Measurements from ENCODE around the gene SIRPB1. TPM values are rescaled to one million over a fixed set of nuclear protein-coding genes. Genes with fewer than 3 reads are reported as not detected.

SIRPB1 gene
- total RNA-seq, 1 experiment from 2014 or later, result not detected

DNA sequence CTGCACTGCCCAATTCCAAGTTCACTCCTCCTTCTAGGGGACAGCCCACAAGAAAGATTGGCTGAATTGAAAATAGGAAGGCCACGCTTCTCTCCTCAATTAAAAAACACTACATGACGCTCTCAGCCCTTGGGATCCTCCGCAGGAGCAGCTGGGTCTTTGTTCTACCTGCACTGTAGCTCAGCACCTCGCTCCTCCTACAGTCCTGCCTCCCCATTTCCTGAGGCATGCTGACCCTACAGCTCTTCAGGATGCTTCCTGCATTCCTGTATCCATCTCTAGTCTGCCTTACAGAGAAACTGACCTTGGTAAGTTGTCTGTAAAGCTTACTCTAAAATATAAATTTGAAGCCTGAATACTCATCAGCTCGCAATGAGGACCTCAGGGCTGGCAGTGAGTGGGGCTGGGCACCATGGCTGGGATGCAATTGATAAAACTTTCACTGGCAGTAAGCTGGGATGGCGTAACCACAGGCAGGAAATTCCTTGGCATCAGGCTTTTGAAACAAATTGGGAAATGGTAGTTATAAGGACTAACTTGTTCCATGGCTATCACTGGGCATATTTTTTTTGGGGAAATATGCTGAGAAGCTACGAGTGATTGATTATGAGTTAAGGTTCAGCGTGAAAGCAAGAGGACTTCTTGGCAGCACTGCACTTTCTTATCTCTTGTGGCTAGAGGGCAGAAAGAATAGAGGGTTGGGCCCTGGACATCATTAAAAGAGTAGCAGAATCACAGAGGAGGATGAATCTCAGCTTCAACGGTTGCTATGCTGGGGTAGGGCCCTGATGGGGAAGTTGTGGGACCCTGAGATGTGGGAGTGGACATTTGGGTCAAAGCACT lies 11.7 kb upstream of the SIRPB1 start (continued):
- TF ChIP-seq, protein P1, sequence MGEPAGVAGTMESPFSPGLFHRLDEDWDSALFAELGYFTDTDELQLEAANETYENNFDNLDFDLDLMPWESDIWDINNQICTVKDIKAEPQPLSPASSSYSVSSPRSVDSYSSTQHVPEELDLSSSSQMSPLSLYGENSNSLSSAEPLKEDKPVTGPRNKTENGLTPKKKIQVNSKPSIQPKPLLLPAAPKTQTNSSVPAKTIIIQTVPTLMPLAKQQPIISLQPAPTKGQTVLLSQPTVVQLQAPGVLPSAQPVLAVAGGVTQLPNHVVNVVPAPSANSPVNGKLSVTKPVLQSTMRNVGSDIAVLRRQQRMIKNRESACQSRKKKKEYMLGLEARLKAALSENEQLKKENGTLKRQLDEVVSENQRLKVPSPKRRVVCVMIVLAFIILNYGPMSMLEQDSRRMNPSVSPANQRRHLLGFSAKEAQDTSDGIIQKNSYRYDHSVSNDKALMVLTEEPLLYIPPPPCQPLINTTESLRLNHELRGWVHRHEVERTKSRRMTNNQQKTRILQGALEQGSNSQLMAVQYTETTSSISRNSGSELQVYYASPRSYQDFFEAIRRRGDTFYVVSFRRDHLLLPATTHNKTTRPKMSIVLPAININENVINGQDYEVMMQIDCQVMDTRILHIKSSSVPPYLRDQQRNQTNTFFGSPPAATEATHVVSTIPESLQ (CRISPR knock-in tag; IDR thresholded peaks at IDR 0.05), result no peak
- TF ChIP-seq, protein P2, sequence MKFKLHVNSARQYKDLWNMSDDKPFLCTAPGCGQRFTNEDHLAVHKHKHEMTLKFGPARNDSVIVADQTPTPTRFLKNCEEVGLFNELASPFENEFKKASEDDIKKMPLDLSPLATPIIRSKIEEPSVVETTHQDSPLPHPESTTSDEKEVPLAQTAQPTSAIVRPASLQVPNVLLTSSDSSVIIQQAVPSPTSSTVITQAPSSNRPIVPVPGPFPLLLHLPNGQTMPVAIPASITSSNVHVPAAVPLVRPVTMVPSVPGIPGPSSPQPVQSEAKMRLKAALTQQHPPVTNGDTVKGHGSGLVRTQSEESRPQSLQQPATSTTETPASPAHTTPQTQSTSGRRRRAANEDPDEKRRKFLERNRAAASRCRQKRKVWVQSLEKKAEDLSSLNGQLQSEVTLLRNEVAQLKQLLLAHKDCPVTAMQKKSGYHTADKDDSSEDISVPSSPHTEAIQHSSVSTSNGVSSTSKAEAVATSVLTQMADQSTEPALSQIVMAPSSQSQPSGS (CRISPR knock-in tag; IDR thresholded peaks at IDR 0.05; ENCODE audit: borderline replicate concordance, low read depth), result no peak
- no peak for TF ChIP-seq NR3C1 (CRISPR knock-in tag; conservative IDR thresholded peaks at IDR 0.05; ENCODE audit: low read depth)
- TF ChIP-seq GTF2I (CRISPR knock-in tag; conservative IDR thresholded peaks at IDR 0.05), result no peak
- TF ChIP-seq KAT7 (CRISPR knock-in tag; IDR thresholded peaks at IDR 0.05; ENCODE audit: borderline replicate concordance), result no peak
- TF ChIP-seq, protein P3, sequence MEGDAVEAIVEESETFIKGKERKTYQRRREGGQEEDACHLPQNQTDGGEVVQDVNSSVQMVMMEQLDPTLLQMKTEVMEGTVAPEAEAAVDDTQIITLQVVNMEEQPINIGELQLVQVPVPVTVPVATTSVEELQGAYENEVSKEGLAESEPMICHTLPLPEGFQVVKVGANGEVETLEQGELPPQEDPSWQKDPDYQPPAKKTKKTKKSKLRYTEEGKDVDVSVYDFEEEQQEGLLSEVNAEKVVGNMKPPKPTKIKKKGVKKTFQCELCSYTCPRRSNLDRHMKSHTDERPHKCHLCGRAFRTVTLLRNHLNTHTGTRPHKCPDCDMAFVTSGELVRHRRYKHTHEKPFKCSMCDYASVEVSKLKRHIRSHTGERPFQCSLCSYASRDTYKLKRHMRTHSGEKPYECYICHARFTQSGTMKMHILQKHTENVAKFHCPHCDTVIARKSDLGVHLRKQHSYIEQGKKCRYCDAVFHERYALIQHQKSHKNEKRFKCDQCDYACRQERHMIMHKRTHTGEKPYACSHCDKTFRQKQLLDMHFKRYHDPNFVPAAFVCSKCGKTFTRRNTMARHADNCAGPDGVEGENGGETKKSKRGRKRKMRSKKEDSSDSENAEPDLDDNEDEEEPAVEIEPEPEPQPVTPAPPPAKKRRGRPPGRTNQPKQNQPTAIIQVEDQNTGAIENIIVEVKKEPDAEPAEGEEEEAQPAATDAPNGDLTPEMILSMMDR (IDR thresholded peaks at IDR 0.05), result no peak
- TF ChIP-seq GABPB1 (CRISPR knock-in tag; IDR thresholded peaks at IDR 0.05), result no peak
- no peak for TF ChIP-seq TCF7 (CRISPR knock-in tag; IDR thresholded peaks at IDR 0.05; ENCODE audit: low read depth)

DNA sequence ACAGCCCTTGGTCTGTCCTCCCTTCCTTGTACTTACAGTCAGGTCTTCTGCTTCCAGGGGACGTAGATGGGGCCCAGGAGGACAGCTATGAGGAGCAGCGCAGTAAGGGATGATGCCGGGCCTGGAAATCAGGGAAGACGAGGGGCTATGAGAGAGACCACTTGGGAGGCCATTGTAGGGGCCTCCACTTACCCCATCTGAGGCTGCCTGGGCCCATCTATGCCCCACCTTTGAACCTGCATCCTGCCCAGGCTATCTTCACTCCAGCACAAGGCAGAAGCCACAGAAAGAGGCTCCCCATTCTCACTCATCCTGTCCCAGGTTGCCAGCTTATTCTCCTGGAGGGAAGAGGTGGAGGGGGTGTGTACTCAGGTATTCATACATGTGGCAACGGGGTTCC lies 10.4 kb upstream of the SIRPB1 start:
- Mint-ChIP-seq H3K27ac (no peak overlapping the region), H3K9me3 (0 out of 2 replicates have a peak, but pooled peaks cover 3% of the 10 kb centered on the region), H3K4me3 (no peak overlapping the region), H3K4me1 (peaks cover 28% of the 10 kb centered on the region), H3K36me3 (no peaks in the 10 kb centered on the region; the same call in 1 of the 2 replicates), H3K27me3 (ENCODE audit: low read depth) (peaks cover 8% of the 10 kb centered on the region; the same call in 1 of the 2 replicates)
- ChIA-PET POLR2A (interaction anchor here (0.5 to 0.6 kb wide), 2 partner anchors 339 to 516 kb away, joined by 5 to 6 read pairs; no protein-coding TSS in a partner anchor), CTCF (interaction anchor here (2.0 kb wide), 1 partner anchor 126 kb away, joined by 7 read pairs; no protein-coding TSS in a partner anchor)
- DNase-seq (ENCODE audit: low spot score), result no peak
- TF ChIP-seq, protein P4, sequence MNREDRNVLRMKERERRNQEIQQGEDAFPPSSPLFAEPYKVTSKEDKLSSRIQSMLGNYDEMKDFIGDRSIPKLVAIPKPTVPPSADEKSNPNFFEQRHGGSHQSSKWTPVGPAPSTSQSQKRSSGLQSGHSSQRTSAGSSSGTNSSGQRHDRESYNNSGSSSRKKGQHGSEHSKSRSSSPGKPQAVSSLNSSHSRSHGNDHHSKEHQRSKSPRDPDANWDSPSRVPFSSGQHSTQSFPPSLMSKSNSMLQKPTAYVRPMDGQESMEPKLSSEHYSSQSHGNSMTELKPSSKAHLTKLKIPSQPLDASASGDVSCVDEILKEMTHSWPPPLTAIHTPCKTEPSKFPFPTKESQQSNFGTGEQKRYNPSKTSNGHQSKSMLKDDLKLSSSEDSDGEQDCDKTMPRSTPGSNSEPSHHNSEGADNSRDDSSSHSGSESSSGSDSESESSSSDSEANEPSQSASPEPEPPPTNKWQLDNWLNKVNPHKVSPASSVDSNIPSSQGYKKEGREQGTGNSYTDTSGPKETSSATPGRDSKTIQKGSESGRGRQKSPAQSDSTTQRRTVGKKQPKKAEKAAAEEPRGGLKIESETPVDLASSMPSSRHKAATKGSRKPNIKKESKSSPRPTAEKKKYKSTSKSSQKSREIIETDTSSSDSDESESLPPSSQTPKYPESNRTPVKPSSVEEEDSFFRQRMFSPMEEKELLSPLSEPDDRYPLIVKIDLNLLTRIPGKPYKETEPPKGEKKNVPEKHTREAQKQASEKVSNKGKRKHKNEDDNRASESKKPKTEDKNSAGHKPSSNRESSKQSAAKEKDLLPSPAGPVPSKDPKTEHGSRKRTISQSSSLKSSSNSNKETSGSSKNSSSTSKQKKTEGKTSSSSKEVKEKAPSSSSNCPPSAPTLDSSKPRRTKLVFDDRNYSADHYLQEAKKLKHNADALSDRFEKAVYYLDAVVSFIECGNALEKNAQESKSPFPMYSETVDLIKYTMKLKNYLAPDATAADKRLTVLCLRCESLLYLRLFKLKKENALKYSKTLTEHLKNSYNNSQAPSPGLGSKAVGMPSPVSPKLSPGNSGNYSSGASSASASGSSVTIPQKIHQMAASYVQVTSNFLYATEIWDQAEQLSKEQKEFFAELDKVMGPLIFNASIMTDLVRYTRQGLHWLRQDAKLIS (CRISPR knock-in tag; IDR thresholded peaks at IDR 0.05; ENCODE audit: borderline replicate concordance), result no peak
- TF ChIP-seq IRF2 (CRISPR knock-in tag; IDR thresholded peaks at IDR 0.05; ENCODE audit: borderline replicate concordance, low read depth) (no peak), TEAD4 (CRISPR knock-in tag; IDR thresholded peaks at IDR 0.05) (no peak), FOXJ3 (CRISPR knock-in tag; IDR thresholded peaks at IDR 0.05; ENCODE audit: borderline replicate concordance) (no peak), RELA (CRISPR knock-in tag; IDR thresholded peaks at IDR 0.05; ENCODE audit: borderline replicate concordance) (no peak)
- TF ChIP-seq, protein P5, sequence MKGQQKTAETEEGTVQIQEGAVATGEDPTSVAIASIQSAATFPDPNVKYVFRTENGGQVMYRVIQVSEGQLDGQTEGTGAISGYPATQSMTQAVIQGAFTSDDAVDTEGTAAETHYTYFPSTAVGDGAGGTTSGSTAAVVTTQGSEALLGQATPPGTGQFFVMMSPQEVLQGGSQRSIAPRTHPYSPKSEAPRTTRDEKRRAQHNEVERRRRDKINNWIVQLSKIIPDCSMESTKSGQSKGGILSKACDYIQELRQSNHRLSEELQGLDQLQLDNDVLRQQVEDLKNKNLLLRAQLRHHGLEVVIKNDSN (CRISPR knock-in tag; IDR thresholded peaks at IDR 0.05), result no peak
- ATAC-seq, result no peak

Data from WTC11 (cell line).